CD4-positive, alpha-beta T cell treated with Interleukin-4 for 4 hours (primary cell): Measurements from ENCODE around the gene BMPR2.
"Not testable (repeated sequence)": the region's sequence is repeated elsewhere in the genome, so short reads cannot be mapped to it uniquely, and the experiment has no call there.

Experiments
- DNase-seq: peaks from one replicate; pipeline ENCODE4 v3.0.0-alpha.2; 2020

BMPR2 gene

GRCh38 chr2:202455114-202455513 lies 79.0 kb downstream of the BMPR2 start:
- no peak for DNase-seq

- no peak for DNase-seq
Observed at GRCh38 chr2:202460119-202460518, 84.0 kb downstream of the BMPR2 start.

GRCh38 chr2:202479090-202479489 lies 103.0 kb downstream of the BMPR2 start:
- no peak for DNase-seq

- DNase-seq = no peak
Observed at GRCh38 chr2:202479610-202480009, 103.5 kb downstream of the BMPR2 start.

GRCh38 chr2:202486351-202486750 lies 110.2 kb downstream of the BMPR2 start:
- DNase-seq = no peak

- no peak for DNase-seq
Observed at GRCh38 chr2:202488671-202489070, 112.5 kb downstream of the BMPR2 start.

- no peak for DNase-seq
Observed at GRCh38 chr2:202490479-202490878, 114.4 kb downstream of the BMPR2 start.

GRCh38 chr2:202491514-202491913 lies 115.4 kb downstream of the BMPR2 start:
- no peak for DNase-seq

GRCh38 chr2:202494300-202495229 lies 118.4 kb downstream of the BMPR2 start:
- no peak for DNase-seq

- DNase-seq = no peak
Observed at GRCh38 chr2:202495230-202495604, 119.1 kb downstream of the BMPR2 start.

GRCh38 chr2:202496835-202497472 lies 120.8 kb downstream of the BMPR2 start:
- DNase-seq = not testable (repeated sequence)

GRCh38 chr2:202497473-202497866 lies 121.3 kb downstream of the BMPR2 start:
- not testable (repeated sequence) for DNase-seq

- DNase-seq = not testable (repeated sequence)
Observed at GRCh38 chr2:202499841-202500240, 123.7 kb downstream of the BMPR2 start.

GRCh38 chr2:202503276-202503675 lies 127.1 kb downstream of the BMPR2 start:
- not testable (repeated sequence) for DNase-seq

GRCh38 chr2:202508686-202509085 lies 132.6 kb downstream of the BMPR2 start:
- no peak for DNase-seq

- DNase-seq = no peak
Observed at GRCh38 chr2:202510911-202511310, 134.8 kb downstream of the BMPR2 start.

- DNase-seq = no peak
Observed at GRCh38 chr2:202512176-202512575, 136.0 kb downstream of the BMPR2 start.

GRCh38 chr2:202514732-202515131 lies 138.6 kb downstream of the BMPR2 start:
- DNase-seq = no peak

GRCh38 chr2:202519453-202519852 lies 143.3 kb downstream of the BMPR2 start:
- no peak for DNase-seq

- no peak for DNase-seq
Observed at GRCh38 chr2:202521470-202521869, 145.3 kb downstream of the BMPR2 start.

- no peak for DNase-seq
Observed at GRCh38 chr2:202529389-202529788, 153.3 kb downstream of the BMPR2 start.

- DNase-seq = no peak
Observed at GRCh38 chr2:202530038-202530437, 153.9 kb downstream of the BMPR2 start.

- not testable (repeated sequence) for DNase-seq
Observed at GRCh38 chr2:202535290-202535689, 159.2 kb downstream of the BMPR2 start.

- no peak for DNase-seq
Observed at GRCh38 chr2:202541137-202541536, 165.0 kb downstream of the BMPR2 start.
